ENCODE data around the gene EIF3L. TPM values are rescaled to one million over a fixed set of nuclear protein-coding genes. Genes with fewer than 3 reads are reported as not detected.

Gene EIF3L
- total RNA-seq, 1 donor from 2014 or later = 971 TPM

DNA sequence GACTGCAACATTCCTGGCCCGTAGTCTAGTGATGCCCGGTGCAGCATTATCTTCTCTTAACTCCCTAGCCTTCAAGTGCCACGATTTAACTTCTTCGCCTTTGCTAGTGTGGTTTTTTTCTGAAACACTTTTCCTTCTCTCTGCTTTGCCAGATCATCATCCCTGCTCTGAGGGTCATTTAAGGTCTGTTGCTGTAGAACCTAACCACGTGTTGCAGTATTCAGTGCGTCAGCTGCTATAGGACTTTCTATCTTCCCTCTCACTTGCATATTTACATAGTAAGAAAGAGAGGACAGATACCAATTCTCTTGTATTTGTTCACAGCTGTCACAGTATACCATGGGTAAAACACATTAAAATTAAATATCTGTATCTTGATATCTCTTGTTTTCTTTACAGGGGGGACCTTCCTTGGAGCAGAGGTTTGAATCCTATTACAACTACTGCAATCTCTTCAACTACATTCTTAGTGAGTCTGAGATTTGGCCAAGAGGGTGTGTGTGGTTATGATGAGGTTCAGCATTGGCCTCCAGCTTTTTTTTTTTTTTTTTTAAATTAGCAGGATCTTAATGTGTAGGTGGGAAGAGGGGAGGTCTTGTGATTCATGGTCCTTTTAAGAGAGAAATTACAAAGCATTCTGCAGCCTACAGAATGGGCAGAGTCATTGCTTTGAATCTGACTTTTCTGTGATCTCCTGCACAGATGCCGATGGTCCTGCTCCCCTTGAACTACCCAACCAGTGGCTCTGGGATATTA is 13.5 kb downstream of the EIF3L start:
- no peak for DNase-seq (ENCODE audit: low spot score)
- Mint-ChIP-seq H3K36me3 (peaks cover 42% of the 10 kb centered on the region), H3K27ac (no peak overlapping the region), H3K4me3 (no peak overlapping the region), H3K27me3 (ENCODE audit: insufficient read depth, low read depth) (no peaks in the 10 kb centered on the region), H3K9me3 (no peaks in the 10 kb centered on the region), H3K4me1 (peaks cover 4% of the 10 kb centered on the region)
- Histone ChIP-seq H3K36me3 (peaks cover 23% of the 10 kb centered on the region), H2AFZ (replicated peaks) (no peak overlapping the region), H3K27ac (no peak overlapping the region), H3K9ac (no peak overlapping the region), H3K4me2 (no peak overlapping the region), H3K4me3 (no peak overlapping the region), H3K4me1 (no peaks in the 10 kb centered on the region), H3F3A (ENCODE audit: low read depth) (peaks cover 26% of the 10 kb centered on the region), H3K79me2 (ENCODE audit: low read depth) (peaks cover 35% of the 10 kb centered on the region), H3K9me3 (ENCODE audit: low read depth) (no peaks in the 10 kb centered on the region), H3K27me3 (no peaks in the 10 kb centered on the region), H4K20me1 (ENCODE audit: low read depth) (peaks cover 16% of the 10 kb centered on the region)
- TF ChIP-seq, protein P1, sequence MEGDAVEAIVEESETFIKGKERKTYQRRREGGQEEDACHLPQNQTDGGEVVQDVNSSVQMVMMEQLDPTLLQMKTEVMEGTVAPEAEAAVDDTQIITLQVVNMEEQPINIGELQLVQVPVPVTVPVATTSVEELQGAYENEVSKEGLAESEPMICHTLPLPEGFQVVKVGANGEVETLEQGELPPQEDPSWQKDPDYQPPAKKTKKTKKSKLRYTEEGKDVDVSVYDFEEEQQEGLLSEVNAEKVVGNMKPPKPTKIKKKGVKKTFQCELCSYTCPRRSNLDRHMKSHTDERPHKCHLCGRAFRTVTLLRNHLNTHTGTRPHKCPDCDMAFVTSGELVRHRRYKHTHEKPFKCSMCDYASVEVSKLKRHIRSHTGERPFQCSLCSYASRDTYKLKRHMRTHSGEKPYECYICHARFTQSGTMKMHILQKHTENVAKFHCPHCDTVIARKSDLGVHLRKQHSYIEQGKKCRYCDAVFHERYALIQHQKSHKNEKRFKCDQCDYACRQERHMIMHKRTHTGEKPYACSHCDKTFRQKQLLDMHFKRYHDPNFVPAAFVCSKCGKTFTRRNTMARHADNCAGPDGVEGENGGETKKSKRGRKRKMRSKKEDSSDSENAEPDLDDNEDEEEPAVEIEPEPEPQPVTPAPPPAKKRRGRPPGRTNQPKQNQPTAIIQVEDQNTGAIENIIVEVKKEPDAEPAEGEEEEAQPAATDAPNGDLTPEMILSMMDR (IDR thresholded peaks at IDR 0.05) = no peak
- no peak for TF ChIP-seq EZH2 (IDR thresholded peaks at IDR 0.05)
- no peak for TF ChIP-seq EZH2phosphoT487 (IDR thresholded peaks at IDR 0.05)

DNA sequence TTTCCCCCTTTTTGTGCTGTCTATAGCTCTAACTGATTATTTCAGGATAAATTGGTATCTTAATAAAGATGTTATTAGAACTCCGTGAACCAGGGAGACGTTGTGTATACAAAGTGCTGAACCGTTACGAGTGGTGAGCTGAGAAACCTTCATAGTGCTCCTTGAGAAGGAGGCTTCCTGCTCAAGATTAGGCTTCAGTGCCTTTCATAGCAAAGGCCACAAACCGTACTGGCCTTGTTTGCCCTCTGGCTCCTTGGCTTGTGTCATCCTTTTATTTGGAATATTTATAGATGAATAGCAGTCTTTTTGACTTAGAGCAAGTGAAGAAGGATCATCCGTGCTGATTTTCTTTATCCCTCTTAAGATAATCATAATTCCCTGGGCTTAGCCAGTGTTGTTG is 16.3 kb downstream of the EIF3L start:
- H2AFZ ChIP-seq (replicated peaks) = no peak overlapping the region
- Mint-ChIP-seq H3K9me3 (no peaks in the 10 kb centered on the region), H3K27ac (no peak overlapping the region), H3K36me3 (peaks cover 41% of the 10 kb centered on the region), H3K4me3 (no peak overlapping the region), H3K27me3 (ENCODE audit: insufficient read depth, low read depth) (no peaks in the 10 kb centered on the region), H3K4me1 (peaks cover 4% of the 10 kb centered on the region)
- H3K36me3 ChIP-seq = peaks cover 21% of the 10 kb centered on the region
- no peak overlapping the region for H3K27ac ChIP-seq
- no peaks in the 10 kb centered on the region for H3K9me3 ChIP-seq (ENCODE audit: low read depth)
- TF ChIP-seq EZH2phosphoT487 (IDR thresholded peaks at IDR 0.05) (no peak), EZH2 (IDR thresholded peaks at IDR 0.05) (no peak)
- TF ChIP-seq, protein P1 (IDR thresholded peaks at IDR 0.05) = no peak
- H3K27me3 ChIP-seq = no peaks in the 10 kb centered on the region
- peaks cover 23% of the 10 kb centered on the region for H3F3A ChIP-seq (ENCODE audit: low read depth)
- peaks cover 14% of the 10 kb centered on the region for H4K20me1 ChIP-seq (ENCODE audit: low read depth)
- H3K9ac ChIP-seq = no peak overlapping the region
- DNase-seq (ENCODE audit: low spot score) = no peak
- peaks cover 35% of the 10 kb centered on the region for H3K79me2 ChIP-seq (ENCODE audit: low read depth)
- no peak overlapping the region for H3K4me3 ChIP-seq
- no peaks in the 10 kb centered on the region for H3K4me1 ChIP-seq
- H3K4me2 ChIP-seq = no peak overlapping the region

DNA sequence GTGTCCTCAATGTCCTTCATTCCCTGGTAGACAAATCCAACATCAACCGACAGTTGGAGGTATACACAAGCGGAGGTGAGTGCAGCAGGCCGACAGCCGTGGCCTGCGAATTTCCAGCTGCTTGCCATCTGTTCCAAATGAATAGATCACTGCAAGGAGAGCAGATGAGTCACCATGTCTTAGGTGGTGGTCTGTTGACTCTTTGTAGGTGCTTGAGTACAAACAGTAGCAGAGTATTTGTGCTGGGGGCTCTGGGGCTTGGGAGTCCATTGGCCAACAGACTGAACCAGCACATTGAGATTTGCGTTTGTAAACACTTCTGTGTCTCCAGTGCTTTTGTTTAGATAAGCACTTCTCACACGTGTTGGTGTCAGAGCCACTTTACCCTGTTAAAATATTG is 21.1 kb downstream of the EIF3L start:
- no peak for DNase-seq (ENCODE audit: low spot score)

More for the DNA sequence above, 21.1 kb downstream of the EIF3L start:
- no peak overlapping the region for H3K9ac ChIP-seq
- Mint-ChIP-seq H3K36me3 (peaks cover 35% of the 10 kb centered on the region), H3K4me3 (no peak overlapping the region), H3K27ac (no peak overlapping the region), H3K9me3 (no peaks in the 10 kb centered on the region), H3K4me1 (no peaks in the 10 kb centered on the region), H3K27me3 (ENCODE audit: insufficient read depth, low read depth) (no peaks in the 10 kb centered on the region)
- H3K27ac ChIP-seq = no peak overlapping the region
- no peak overlapping the region for H3K4me2 ChIP-seq
- no peak overlapping the region for H3K4me3 ChIP-seq
- H3K27me3 ChIP-seq = no peaks in the 10 kb centered on the region
- H2AFZ ChIP-seq (replicated peaks) = no peak overlapping the region
- no peaks in the 10 kb centered on the region for H3K4me1 ChIP-seq
- no peak for TF ChIP-seq EZH2phosphoT487 (IDR thresholded peaks at IDR 0.05)
- no peak for TF ChIP-seq EZH2 (IDR thresholded peaks at IDR 0.05)
- TF ChIP-seq, protein P1 (IDR thresholded peaks at IDR 0.05) = no peak
- H3K36me3 ChIP-seq = peaks cover 16% of the 10 kb centered on the region
- H3K9me3 ChIP-seq (ENCODE audit: low read depth) = no peaks in the 10 kb centered on the region
- H3F3A ChIP-seq (ENCODE audit: low read depth) = peaks cover 5% of the 10 kb centered on the region
- H4K20me1 ChIP-seq (ENCODE audit: low read depth) = peaks cover 4% of the 10 kb centered on the region
- peaks cover 21% of the 10 kb centered on the region for H3K79me2 ChIP-seq (ENCODE audit: low read depth)
